Measurements from ENCODE around the gene RSKR.

- no peak for TF ChIP-seq CTCF (IDR thresholded peaks at IDR 0.05)
- no peak for TF ChIP-seq EZH2 (IDR thresholded peaks at IDR 0.05)
- no peak for TF ChIP-seq EZH2phosphoT487 (IDR thresholded peaks at IDR 0.05)
These were observed 15.6 kb downstream of the RSKR start for GRCh38 chr17:28598389-28598788.
